Ishikawa (cell line): ENCODE data around the gene EFCAB5.

ENCODE experiments used
- FOXM1 ChIP-seq: IDR thresholded peaks from 2 replicates; pipeline ENCODE4 v1.6.1; 2012; ENCODE audit warnings: low read depth, borderline replicate concordance
- RAD21 ChIP-seq: IDR thresholded peaks from 2 replicates; pipeline ENCODE4 v1.6.1; 2012; ENCODE audit warnings: low read depth
- REST ChIP-seq: IDR thresholded peaks from 2 replicates; pipeline ENCODE4 v1.6.1; 2012; ENCODE audit warnings: low read depth, mild to moderate bottlenecking
- TAF1 ChIP-seq: IDR thresholded peaks from 2 replicates; pipeline ENCODE4 v1.6.1; 2012; ENCODE audit warnings: low read depth, mild to moderate bottlenecking
- TEAD4 ChIP-seq: IDR thresholded peaks from 2 replicates; pipeline ENCODE4 v1.6.1; 2012
- USF1 ChIP-seq: IDR thresholded peaks from 2 replicates; pipeline ENCODE4 v1.6.1; 2012
- ZBTB7A ChIP-seq: IDR thresholded peaks from 2 replicates; pipeline ENCODE4 v1.6.1; 2012; ENCODE audit warnings: low read depth

GRCh38 chr17:30116345-30116660, 174.9 kb downstream of the EFCAB5 start:
- no peak for TF ChIP-seq TAF1
- TF ChIP-seq ZBTB7A = no peak
- TF ChIP-seq FOXM1 = no peak
- TF ChIP-seq TEAD4 = no peak
- no peak for TF ChIP-seq USF1
- no peak for TF ChIP-seq RAD21
- TF ChIP-seq REST = no peak
